ENCODE results near the gene MYO1E.
"Not testable (repeated sequence)": the region's sequence is repeated elsewhere in the genome, so short reads cannot be mapped to it uniquely, and the experiment has no call there.

The MYO1E gene

DNA sequence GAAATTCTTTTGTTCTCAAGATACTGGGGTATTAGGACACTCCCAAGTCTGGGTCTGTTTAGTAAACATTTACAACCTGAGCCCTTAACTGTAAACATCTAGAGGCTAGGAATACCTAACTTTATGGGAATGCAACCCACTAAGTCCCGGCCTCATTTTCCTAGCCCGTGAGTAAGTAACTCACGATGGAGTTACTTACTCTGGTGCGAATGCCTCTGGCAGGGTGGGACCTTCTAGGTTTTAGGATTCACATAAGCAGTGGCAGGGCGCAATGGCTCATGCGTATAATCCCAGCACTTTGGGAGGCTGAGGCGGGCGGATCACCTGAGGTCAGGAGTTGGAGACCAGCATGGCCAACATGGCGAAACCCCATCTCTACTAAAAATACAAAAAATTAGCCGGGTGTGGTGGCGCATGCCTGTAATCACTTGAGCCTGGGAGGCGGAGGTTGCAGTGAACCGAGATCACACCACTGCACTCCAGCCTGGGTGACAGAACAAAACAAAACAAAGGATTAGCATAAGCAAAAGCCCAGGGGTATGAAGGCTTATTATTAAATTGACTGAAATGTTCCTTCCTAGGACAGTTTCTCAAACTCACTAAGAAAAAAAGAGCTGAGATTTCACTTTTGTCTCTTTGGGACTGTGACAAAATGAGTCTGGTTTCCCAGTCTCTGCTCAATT lies 14.7 kb upstream of the MYO1E start:
- not testable (repeated sequence) for DNase-seq (ENCODE audit: low read depth)

DNA sequence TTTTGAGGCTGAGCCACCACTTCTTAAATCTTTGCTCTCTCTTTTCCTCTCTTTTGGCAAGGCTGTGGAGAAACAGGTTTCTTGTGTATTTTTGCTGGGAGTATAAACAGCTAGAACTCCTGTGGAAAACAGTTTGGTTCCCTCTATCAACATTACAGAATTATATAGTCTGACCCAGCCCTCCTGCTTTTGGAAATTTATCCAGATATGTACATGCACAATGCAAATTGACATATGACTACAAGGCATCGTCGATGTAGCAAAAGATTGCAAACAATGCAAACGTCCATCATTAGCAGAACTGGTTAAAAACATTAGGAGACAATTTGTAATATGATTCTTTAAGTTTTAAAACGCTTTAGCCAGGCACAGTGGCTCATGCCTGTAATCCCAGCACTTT lies 12.5 kb upstream of the MYO1E start:
- DNase-seq (ENCODE audit: low read depth) = no peak

DNA sequence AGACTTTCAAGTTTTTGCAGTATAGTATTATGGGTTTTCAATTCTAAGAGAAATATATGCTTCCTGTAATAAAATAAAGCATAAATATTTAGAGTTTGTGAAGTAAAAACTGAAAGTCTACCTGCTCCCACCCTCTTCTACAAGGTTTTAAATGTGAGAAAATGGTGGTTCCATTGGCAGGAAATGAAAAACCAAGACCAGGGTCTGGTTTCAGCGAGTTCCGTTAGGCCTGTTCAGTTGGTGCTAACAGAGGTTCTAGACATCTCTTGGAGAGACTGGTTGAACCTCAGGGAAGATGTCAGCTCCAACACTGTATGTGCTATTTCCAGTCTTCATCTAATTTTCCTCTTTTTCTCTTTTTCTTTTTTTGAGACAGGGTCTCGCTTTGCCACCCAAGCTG lies 11.8 kb upstream of the MYO1E start:
- no peak for DNase-seq (ENCODE audit: low read depth)

DNA sequence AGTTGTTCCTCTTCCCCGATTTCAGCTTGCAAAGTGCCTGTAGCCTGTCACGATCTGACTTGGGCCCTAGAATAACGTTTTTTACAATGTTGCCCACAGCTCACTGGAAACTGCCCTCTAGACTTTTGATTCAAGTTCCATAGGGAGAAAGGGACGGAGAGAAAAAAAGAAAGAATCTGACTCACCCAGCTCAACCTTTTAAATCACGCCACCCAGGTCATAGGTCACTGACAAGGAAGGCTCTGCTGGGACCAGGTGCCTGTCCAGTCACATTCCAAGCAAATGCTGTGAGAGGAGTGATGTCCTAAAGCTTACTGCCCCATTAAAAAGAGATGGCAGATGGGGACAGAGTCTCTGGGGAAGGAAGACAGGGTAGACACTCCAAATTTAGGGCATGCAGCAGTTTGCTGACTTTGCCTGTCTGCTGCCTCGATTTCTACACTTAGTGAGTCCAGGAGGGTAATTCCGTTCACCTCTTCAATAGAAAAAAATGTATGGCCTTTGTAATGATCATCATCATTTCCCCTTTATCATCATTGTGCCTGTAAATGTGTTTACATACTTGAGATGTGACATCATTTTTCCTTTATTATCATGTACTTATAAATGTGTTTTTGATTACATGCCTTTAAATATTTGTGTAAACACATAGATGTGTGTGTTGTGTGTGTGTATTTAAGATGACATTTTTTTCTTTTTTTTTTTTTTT lies 8.4 kb upstream of the MYO1E start:
- DNase-seq (ENCODE audit: low read depth) = no peak

DNA sequence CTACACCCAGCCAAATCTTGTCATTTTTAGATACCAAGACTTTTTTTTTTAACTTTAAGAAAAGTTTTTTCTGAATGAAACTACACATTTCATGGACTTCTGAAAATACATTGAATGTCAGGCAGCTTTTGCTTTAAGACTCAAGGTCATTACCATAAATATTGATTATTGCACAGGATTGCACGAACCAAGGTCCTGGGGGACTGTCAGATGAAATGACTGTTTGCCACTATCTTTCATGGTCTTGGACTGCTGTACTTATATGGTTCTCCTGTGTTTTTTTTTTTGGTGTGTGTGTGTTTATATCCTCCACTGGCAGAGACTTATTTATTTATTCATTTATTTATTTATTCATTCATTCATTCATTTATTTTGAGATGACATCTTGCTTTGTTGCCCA lies 6.9 kb upstream of the MYO1E start:
- no peak for DNase-seq (ENCODE audit: low read depth)

DNA sequence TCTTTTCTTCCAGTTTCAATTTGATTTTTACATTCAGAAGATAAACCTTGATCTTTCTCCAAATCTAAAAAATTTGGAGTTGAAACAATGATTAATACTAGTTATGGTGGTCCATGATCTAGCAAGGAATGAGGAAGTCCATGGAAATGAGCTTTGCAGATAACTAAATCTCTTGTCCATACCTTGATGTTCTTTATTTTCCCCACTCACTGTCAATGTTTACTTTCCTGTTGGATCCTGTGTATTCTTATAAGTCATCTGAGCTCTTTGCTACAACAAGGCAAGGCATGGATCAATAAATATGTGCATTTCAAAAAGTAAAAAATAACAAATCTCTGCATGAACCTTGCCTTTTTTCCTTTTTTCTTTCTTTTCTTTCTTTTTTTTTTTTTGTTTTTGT lies 6.2 kb upstream of the MYO1E start:
- no peak for DNase-seq (ENCODE audit: low read depth)

DNA sequence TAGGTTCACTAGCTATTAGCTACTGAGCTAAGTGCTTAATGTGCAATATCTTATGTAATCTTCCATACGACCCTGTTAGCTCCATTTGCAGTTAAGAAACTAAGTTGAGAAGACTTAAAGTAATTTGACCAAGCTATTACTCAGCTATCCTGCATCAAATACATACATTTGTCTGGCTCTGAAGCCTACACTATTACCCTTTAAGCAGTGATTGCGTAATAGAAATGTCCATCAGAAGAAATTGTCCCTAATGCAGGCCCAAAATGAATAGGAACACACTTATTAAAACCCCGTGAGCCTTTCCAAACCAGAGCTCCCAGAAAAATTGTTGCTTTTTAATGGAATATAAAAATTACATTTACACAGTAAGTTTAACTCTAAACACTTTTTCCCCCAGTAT lies 5.3 kb upstream of the MYO1E start:
- DNase-seq (ENCODE audit: low read depth) = no peak

DNA sequence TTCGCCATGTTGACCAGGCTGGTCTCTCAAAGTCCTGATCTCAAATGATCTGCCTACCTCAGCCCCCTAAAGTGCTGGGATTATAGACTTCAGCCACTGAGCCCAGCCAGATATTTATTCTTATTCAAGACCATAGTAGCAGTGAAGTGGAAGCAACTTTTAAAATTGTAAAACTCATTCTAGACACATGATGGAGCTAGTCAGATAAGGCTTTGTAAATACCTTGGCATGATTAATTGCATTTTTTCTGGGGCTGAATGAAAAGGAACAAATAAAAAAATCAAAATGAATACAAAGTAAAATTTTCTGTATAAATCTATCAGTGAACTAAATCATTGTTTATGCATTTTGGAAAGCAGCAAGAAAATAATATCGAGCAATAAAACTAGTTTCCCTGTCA lies 4.1 kb upstream of the MYO1E start:
- no peak for DNase-seq (ENCODE audit: low read depth)

DNA sequence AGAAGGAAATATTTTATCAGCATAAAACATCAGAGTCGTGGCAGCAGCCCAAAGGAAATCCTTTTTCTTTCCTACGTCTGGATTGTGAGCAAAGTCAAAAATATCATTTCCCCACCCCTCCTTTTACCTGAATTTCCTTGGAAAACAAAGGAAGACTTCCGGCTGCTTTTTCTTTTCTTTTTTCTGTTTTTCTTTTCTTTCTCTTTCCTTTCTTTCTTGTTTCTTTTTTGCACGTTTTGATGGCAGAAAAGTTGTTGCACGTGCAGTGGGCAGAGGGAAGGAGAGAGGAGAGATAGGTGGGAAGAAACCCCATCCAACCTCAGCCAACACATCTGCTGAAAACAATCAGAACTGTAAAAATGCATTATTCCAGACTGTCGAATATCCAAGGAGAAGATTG lies 544 bp upstream of the MYO1E start:
- DNase-seq (ENCODE audit: low read depth) = no peak

DNA sequence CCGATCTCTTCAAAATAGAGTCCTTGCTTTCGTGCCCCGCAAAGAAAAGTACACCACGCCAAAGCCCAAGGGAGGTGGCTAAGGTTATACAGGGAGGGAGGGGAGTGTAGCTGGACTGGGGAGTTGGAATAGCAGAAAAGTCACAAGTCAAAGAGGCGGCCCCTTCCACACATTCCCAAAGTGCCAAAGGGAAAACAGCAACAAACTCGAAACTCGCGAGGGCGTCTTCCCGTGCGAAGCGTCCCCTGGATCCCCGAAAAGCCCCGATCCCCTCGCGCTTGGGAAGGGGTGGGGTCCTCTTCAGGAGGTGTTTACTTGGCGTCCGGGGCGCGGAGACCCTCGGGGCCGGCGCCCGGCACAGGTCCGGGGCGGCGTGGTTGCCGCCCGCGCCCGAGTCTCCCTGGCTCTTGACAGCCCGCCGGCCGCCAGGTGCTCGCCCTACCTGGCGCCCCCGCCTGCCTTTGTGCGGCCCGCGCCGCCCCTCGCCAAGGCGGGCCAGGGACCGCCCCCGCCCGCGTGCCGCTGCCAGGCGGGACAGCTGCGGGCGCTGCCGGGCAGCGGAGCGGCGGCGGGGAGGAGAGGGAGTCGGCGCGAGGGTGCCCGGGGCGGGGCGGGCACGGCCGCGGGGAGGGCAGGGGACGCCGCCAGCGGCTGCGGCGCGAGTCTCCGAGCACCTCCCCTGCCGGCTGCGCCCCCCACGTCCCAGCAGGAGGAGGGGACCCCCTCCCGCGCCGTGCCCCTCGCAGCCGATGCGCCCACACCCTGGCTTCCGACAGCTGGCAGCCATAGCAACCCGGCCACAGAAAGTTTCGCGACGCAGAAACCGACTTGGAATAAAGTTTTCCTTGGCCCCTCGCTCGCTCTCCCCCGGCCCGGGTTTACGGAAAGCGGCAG lies 966 bp downstream of the MYO1E start:
- no peak for DNase-seq (ENCODE audit: low read depth)

DNA sequence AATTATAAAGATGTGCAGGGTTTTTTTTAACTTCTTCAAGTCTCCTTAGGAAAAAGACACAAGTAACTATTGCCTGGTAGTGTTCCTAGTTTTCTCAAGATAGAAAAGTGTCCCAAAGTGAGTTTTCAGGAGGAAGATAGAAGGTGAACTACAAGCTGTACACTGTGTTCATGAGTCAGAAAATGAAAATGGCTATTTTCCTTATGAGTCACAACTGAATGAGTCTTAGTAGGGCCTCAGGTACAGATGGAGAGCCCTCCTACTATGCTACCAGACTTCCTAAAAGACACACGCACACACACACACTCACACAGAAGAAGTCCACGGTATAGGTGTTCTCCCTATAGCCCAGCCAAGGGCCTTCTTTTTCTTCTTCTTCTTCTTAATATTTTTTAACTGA lies 3.1 kb downstream of the MYO1E start:
- no peak for DNase-seq (ENCODE audit: low read depth)

DNA sequence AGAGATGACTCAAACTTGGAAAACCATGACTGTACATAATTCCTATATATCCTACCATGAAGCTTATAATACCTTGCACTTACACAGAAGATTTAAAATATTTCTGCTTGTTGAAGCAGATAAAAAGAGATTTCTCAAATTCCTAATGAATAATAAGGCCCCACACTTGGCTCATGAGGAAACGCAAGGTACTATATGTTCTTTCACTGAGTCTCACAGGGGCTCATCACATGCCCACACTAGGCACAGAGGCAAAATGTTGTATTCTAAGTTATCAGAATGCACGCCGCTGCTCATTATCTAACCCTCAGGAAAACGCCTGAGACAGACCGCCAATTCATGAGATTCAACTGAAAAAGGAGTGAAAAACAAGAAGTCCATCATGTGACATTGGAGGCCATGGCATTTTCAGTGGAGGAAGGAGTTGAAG lies 5.6 kb downstream of the MYO1E start:
- DNase-seq (ENCODE audit: low read depth) = no peak

DNA sequence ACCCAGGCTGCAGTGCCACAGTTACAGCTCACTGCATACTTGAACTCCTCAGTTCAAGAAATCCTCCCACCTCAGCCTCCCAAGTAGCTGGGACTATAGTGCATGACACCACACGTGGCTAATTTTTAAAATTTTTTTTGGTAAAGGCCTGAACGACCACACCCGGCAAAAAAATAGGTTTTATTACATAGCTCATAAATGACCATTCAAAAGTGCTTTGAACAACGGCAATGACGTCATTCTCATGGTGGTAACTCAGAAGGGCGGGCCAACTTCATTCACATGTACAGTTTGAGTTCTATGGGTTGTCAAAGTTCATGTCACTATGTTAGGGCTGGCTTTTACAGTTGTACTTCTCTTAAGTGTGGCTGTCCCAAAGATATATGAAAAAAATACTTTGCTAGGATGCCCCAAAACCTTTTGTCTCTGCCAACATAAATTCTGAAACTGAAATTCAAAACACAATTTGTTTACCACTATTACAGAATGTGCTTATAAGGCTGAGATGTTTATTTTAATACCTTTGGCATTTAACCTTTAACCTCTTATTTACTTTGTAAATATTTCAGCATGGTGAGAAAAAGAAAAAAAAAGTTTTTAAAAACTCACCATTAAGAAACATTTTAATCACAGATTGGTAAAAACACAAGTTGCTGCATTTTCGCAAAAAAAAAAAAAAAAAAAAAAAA lies 6.2 kb downstream of the MYO1E start:
- DNase-seq (ENCODE audit: low read depth) = no peak

DNA sequence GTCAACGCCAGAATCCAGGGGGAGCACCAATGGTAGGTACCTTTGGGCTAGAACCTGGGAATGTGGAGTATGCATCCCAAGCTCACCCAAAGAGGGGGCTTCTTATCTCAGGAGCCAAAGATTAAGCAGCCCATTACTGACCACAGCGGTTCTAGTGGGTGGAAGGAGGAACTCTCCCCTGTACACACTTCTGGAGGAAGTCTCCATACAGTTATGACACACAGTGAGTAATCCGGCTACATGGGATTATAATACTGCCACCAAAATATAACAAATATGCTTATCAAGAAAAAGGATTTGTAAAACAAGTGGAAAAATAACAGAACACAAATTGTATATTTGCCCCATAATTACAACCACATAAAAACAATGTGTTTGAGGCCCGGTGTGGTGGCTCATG lies 8.4 kb downstream of the MYO1E start:
- no peak for DNase-seq (ENCODE audit: low read depth)

DNA sequence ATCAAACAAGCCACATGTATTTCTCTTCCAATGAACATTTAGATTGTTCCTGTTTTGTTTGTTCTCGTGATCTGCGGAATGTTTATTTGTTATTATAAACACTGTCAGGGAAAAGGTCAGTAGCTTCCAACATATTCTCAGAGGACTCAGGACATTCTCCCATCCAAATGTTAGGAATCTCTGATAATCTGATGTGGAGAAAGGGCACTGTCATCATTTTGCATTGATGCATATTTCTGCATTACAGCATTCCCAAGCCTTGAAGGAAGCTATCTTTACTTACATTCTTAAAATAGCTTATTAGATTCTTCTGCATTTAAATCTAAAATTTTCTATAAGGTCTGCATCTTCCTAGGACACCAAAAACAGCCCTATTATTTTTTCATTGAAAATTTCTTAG lies 10.3 kb downstream of the MYO1E start:
- DNase-seq (ENCODE audit: low read depth) = no peak

DNA sequence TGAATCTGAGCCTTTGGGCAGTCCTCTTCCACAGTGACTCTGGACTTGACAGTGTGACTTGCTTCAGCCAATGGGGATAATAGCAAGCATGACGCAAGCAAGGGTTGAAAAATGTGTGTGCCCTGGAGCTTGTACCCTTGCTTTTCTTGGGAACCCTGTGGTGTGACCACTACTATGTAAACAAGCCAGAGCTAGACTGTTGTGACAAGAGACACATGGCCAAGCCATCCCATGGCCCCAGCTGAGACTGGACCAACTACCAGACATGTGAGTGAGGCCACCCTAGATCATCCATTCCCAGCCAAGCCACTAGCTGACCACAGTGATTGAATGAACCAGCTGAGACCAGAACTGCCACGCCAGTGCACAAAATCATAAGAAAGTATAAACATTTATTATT lies 11.8 kb downstream of the MYO1E start:
- no peak for DNase-seq (ENCODE audit: low read depth)

DNA sequence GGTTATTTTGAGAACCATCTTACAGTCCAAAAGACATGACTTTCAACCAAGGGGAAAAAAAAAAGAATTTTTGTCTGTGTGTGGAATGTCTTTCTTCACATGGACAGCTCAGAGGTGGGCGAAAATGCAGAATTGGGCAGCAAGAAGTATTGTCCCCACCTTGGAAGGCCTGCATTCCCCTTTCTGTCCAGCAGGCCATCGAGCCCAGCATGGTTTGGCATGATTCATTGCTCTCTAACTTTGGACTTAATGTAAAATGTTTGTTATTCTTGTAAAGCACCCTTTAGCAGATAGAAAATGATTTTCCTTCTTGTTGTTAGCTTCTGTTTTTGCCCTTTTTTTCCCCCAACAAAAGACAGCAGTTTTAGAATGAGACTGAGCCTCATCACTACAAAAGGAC lies 12.4 kb downstream of the MYO1E start:
- no peak for DNase-seq (ENCODE audit: low read depth)

DNA sequence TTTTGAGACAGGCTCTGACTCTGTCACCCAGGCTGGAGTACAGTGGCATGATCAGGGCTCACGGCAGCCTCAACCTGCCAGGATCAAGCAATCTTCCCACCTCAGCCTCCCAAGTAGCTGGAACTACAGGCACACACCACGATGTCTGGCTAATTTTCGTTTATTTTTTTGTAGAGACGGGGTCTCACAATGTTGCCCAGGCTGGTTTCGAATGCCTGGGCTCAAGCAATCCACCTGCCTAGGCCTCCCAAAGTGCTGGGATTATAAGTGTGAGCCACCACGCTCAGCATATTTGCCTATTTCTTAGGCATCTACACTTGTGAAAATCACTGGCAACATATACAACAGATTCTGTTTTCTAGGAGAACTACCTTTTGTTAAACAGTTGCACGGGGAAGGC lies 16.9 kb downstream of the MYO1E start:
- DNase-seq (ENCODE audit: low read depth) = no peak

DNA sequence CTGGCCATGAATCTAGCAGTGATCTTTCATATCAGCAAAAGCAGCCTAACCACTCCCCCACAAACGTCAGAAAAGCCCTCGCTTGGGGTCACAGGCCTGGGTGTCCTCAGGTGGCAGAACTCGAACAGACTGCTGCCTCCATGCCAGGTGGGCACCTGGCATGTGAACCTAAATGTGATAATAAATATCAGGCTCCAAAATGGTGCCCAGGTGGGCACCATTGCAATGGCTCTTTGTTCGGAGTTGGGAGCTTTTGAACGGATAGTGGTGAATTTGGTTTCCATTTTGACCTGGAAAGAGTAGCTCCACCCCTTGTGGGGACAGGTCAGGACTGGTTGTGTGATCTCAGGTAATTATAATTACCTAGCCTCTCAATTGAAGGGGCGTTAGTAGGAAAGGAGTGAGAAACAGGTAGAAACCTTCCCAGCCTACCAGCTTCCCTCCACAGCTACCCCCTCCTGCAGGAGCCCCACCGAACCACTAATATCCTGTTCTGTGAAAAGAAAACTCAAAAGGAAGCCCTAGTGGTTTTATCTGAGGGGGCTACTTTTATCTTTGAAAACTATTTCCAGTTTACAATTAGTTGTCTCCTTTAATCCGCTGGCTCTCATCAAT lies 18.1 kb downstream of the MYO1E start:
- no peak for DNase-seq (ENCODE audit: low read depth)

DNA sequence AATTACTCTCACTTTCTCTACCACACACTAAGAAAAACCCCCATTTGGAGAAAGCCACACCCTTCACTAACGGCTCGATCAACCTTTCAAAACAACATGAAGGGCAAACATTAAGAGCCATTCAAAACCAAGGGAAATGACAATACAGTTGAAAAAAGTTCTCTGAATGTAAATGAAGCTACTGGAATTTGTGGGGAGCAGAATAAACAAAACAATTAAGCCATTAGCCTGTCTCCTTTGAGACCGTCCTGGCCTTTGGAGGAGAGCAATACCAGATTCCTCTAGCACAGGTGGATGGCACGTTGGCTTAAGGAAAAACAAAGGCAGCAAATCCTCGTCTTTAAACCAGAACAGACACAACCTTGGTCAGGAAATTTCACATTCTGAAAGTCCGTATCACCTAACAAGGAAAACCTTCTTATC lies 18.7 kb downstream of the MYO1E start:
- no peak for DNase-seq (ENCODE audit: low read depth)

DNA sequence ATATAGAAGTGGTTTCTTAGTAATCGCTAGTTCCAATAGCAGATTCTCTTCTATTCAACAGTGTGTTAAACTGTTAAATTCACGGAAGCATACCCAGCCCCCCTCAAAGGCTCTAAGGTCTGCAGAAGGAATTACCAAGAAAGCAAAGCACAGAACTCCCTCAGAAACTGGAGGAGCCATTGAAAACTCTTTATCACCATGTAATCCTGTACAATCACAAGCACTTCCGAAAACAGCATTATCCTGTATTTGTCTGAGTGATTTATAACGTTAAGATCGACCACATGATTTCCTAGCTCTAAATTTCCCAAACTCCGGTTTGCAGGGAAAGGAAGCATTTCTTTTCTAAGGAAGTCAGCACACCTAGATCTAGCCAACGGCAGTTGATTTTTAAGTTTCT lies 20.0 kb downstream of the MYO1E start:
- DNase-seq (ENCODE audit: low read depth) = no peak

DNA sequence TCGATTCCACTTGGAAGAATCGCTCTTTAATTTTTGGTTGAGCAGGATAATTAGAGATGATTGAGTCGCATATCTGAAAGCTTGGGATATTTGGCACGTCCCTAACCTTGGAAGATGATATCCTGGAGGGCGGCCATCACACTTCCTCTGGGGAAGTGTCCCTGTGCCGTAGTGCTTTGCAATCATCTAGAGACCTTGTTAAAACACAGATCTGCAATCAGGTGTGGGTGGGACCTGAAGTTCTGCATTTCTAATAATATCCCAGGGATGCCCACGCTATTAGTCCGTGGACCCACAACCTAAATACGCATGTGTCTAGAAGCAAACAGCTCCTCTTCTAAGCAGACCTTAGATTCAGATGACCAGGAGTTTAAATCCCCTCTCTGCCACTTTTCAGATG lies 20.5 kb downstream of the MYO1E start:
- no peak for DNase-seq (ENCODE audit: low read depth)

All from CMK (cell line).